ENCODE data around the gene OGDH.
"Not testable (repeated sequence)": the region's sequence is repeated elsewhere in the genome, so short reads cannot be mapped to it uniquely, and the experiment has no call there.

OGDH gene

DNA sequence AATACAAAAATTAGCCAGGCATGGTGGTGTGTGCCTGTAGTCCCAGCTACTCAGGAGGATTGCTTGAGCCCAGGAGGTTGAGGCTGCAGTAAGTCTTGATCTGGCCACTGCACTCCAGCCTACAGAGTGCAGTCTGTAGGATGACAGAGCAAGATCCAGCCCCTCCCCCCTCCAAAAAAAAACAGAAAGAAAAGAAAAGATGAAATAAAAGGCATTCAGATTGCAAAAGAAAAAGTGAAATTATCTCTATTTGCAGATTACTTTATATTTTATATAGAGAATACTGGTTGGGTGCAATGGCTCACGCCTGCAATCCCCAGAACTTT is 121.5 kb downstream of the OGDH start:
- Mint-ChIP-seq H3K4me3 (no peak overlapping the region), H3K4me1 (ENCODE audit: low read depth) (peaks cover 8% of the 10 kb centered on the region), H3K9me3 (no peaks in the 10 kb centered on the region), H3K27ac (no peak overlapping the region), H3K36me3 (ENCODE audit: low read depth) (no peaks in the 10 kb centered on the region), H3K27me3 (no peaks in the 10 kb centered on the region)

DNA sequence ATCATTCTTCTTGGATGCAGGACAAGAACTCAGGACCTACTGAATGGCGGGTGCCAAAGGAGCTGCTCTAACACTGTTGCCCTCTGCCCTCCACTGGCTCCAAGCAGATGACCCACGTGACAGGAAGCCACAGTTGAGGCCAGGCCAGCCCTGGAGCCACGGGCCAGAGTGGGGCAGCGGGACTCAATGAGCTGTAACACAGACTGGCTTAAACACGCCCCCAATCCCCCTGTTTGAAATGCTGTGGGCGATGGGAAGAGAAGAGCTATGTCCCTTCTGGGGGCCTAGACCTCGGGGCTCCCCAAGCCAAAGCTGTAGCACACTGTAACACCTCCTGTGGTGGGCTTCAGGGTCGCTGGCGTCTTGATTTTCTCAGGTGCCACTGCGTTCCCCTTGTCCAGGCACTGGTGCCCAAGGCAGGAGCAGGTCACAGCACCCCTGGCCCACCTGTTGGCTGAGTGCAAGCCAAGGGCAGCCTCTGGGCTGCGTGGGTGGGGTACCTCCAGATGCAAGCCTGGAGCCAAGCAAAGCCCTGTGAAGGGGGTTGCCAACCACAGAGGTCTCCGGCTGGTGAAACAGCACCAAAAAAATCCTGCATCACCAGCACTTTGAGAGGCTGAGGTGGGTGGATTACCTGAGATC is 123.6 kb downstream of the OGDH start:
- Mint-ChIP-seq H3K27me3 (no peaks in the 10 kb centered on the region), H3K27ac (no peak overlapping the region), H3K9me3 (no peaks in the 10 kb centered on the region), H3K36me3 (ENCODE audit: low read depth) (no peaks in the 10 kb centered on the region), H3K4me3 (no peak overlapping the region), H3K4me1 (ENCODE audit: low read depth) (peaks cover 19% of the 10 kb centered on the region)

GRCh38 chr7:44732971-44733370 is 126.5 kb downstream of the OGDH start:
- H3K9me3 Mint-ChIP-seq; H3K27me3 Mint-ChIP-seq; H3K4me3 Mint-ChIP-seq; H3K36me3 Mint-ChIP-seq (ENCODE audit: low read depth); H3K27ac Mint-ChIP-seq: not testable (repeated sequence)
- peaks cover 34% of the 10 kb centered on the region for H3K4me1 Mint-ChIP-seq (ENCODE audit: low read depth)

DNA sequence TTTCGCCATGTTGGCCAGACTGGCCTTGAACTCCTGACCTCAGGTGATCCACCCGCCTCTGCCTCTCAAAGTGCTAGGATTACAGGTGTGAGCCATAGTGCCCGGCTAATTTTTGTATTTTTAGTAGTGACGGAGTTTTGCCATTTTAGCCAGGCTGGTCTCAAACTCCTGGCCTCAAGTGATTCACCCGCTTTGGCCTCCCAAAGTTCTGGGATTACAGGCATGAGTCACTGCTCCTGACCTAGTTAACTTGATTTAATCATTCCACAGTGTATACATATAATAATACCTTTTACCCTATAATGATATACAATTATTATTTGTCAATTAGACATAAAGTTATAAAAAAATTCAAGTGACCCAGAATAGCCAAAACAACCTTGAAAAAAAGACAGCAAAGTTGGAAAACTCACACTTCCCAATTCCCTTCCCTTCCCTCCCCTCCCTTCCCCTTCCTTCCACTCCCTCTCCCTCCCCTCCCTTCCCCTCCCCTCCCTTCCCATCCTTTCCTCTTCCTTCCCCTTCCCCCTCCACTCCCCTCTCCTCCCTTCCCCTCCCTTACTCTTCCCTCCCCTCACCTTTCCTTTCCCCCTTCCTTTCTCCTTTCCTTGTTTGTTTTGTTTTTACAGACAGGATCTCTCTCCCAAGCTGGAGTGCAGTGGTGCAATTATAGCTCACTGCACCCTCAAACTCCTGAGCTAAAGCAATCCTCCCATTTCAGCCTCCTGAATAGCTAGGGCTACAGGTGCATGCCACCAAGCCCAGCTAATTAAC is 127.5 kb downstream of the OGDH start:
- Mint-ChIP-seq H3K27me3 (no peaks in the 10 kb centered on the region), H3K4me3 (no peak overlapping the region), H3K36me3 (ENCODE audit: low read depth) (no peaks in the 10 kb centered on the region), H3K27ac (no peak overlapping the region), H3K4me1 (ENCODE audit: low read depth) (peaks cover 34% of the 10 kb centered on the region), H3K9me3 (peaks cover 4% of the 10 kb centered on the region)

GRCh38 chr7:44735403-44736165 is 129.2 kb downstream of the OGDH start:
- H3K27ac Mint-ChIP-seq = peak overlapping the region; percentile 88
- peaks cover 30% of the 10 kb centered on the region for H3K4me1 Mint-ChIP-seq (ENCODE audit: low read depth)
- H3K4me3 Mint-ChIP-seq = peak overlapping the region; percentile 17
- H3K9me3 Mint-ChIP-seq = peaks cover 4% of the 10 kb centered on the region
- no peaks in the 10 kb centered on the region for H3K27me3 Mint-ChIP-seq
- H3K36me3 Mint-ChIP-seq (ENCODE audit: low read depth) = no peaks in the 10 kb centered on the region

- Mint-ChIP-seq H3K4me1 (ENCODE audit: low read depth) (peaks cover 30% of the 10 kb centered on the region), H3K4me3 (no peak overlapping the region), H3K27ac (peak overlapping the region; percentile 31), H3K36me3 (ENCODE audit: low read depth) (no peaks in the 10 kb centered on the region), H3K9me3 (peaks cover 4% of the 10 kb centered on the region), H3K27me3 (no peaks in the 10 kb centered on the region)
Measured at GRCh38 chr7:44736896-44737295, 130.5 kb downstream of the OGDH start.

DNA sequence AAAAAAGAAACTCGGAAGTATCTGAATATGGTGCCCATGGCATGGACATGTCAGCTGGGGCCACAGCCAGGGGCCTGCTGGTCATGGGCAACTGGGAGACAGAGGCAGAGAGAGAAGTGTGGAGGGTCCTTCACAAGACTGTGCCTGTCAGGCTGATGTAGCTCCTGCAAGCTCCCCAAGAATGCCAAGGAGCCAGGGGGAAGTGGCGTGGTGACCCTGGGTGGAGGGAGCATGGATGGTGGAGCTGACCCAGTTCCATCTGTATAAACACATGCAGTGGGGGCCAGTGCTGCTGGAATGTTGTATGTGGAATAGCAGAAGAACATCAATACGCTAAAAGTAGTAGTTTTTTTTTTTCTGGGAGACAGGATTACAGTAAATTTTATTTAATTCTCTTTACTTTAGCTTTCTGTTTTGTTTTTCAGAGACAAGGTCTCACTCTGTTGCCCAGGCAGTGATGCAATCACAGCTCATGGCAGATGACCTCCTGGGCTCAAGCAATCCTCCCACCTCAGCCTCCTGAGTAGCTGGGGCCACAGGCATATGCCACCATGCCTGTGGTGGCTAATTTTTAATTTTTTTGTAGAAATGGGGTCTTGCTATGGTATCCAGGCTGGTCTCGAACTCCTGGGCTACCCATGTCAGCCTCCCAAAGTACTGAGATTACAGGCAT is 131.8 kb downstream of the OGDH start:
- Mint-ChIP-seq H3K27ac (no peak overlapping the region), H3K36me3 (ENCODE audit: low read depth) (no peaks in the 10 kb centered on the region), H3K9me3 (peaks cover 4% of the 10 kb centered on the region), H3K4me1 (ENCODE audit: low read depth) (peaks cover 26% of the 10 kb centered on the region), H3K27me3 (no peaks in the 10 kb centered on the region), H3K4me3 (no peak overlapping the region)

GRCh38 chr7:44738876-44739665 is 132.6 kb downstream of the OGDH start:
- no peak overlapping the region for H3K4me3 Mint-ChIP-seq
- H3K27me3 Mint-ChIP-seq = no peaks in the 10 kb centered on the region
- no peak overlapping the region for H3K27ac Mint-ChIP-seq
- H3K36me3 Mint-ChIP-seq (ENCODE audit: low read depth) = no peaks in the 10 kb centered on the region
- H3K4me1 Mint-ChIP-seq (ENCODE audit: low read depth) = peaks cover 28% of the 10 kb centered on the region
- peaks cover 4% of the 10 kb centered on the region for H3K9me3 Mint-ChIP-seq

DNA sequence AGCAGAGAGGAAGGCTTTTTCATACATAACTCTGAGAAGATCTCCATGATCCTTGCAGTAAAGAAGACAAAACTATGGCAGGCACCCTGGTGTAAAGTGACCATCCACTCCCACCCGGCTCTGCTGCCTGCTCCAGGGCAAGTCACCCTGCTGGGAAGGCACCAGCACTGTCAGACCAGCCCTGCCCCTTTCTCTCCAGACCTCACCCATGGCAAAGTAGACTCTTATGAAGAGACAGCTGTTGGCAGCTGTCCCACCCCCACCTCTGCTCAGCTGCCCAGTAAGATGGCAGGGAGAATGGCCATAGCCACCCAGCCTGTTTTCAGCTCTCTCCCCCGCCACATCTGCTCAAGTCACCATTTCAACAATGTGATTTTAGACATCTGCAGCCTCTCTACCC is 133.6 kb downstream of the OGDH start:
- H3K27me3 Mint-ChIP-seq = no peaks in the 10 kb centered on the region
- H3K4me3 Mint-ChIP-seq = no peak overlapping the region
- H3K9me3 Mint-ChIP-seq = peaks cover 4% of the 10 kb centered on the region
- peaks cover 19% of the 10 kb centered on the region for H3K4me1 Mint-ChIP-seq (ENCODE audit: low read depth)
- H3K27ac Mint-ChIP-seq = peak overlapping the region; percentile 2
- H3K36me3 Mint-ChIP-seq (ENCODE audit: low read depth) = no peaks in the 10 kb centered on the region

- Mint-ChIP-seq H3K36me3 (ENCODE audit: low read depth) (no peaks in the 10 kb centered on the region), H3K4me1 (ENCODE audit: low read depth) (peaks cover 12% of the 10 kb centered on the region), H3K27ac (no peak overlapping the region), H3K9me3 (no peaks in the 10 kb centered on the region), H3K27me3 (no peaks in the 10 kb centered on the region), H3K4me3 (no peak overlapping the region)
Measured at GRCh38 chr7:44743750-44744149, 137.3 kb downstream of the OGDH start.

- Mint-ChIP-seq H3K36me3 (ENCODE audit: low read depth) (peaks cover 26% of the 10 kb centered on the region), H3K27ac (peak within 1 kb of the TSS; percentile 93), H3K27me3 (no peaks in the 10 kb centered on the region), H3K9me3 (no peaks in the 10 kb centered on the region), H3K4me3 (peak within 1 kb of the TSS; percentile 91), H3K4me1 (ENCODE audit: low read depth) (peaks cover 48% of the 10 kb centered on the region)
Measured at GRCh38 chr7:44748045-44748947, 141.9 kb downstream of the OGDH start, which contains the start of gene ZMIZ2. TSS of gene ZMIZ2 (plus strand) at chr7:44748847. CDS start at chr7:44756250, 7,403 bp downstream.

DNA sequence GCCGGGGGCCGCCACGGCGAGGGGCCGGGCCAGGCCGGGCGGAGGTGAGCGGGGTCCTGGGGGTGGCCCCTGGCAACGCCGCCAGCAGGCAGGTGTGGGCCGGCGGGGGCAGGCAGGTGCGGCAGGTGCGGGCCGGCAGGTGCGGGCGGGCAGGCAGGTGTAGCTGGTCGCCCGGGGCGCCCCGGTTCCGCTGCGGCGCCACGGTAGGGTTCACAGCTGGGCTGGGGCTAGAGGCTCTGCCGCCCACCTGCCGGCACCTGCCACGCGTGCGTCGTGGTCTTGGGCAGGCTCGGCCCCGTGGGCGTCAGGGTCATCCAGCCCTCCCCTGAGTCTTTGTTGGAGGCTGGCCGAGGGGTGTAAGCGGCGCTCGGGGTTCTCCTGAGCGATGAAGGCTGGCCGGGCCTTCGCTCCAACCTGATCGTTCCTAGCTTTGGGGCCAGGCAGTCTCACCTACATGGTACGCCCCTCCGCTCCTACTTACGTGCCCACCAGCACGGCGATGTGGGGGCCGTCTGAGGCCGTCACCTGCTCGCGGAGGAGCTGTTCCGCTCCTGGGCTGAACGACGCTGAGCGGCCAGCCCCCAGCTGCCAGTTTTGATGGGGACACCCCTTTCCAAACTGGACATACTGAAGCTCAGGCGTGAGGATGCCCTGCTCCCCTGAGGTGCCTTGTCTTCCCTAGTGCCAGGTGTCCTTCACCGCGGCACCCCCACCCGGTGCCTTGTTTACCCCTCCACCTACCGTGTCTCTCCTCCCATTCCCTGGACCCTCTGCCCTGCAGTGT is 142.7 kb downstream of the OGDH start:
- peaks cover 51% of the 10 kb centered on the region for H3K4me1 Mint-ChIP-seq (ENCODE audit: low read depth)
- H3K27ac Mint-ChIP-seq = peak overlapping the region; percentile 93
- peak overlapping the region; percentile 91 for H3K4me3 Mint-ChIP-seq
- peaks cover 26% of the 10 kb centered on the region for H3K36me3 Mint-ChIP-seq (ENCODE audit: low read depth)
- H3K9me3 Mint-ChIP-seq = no peaks in the 10 kb centered on the region
- no peaks in the 10 kb centered on the region for H3K27me3 Mint-ChIP-seq

GRCh38 chr7:44749992-44750391 is 143.6 kb downstream of the OGDH start:
- peaks cover 26% of the 10 kb centered on the region for H3K36me3 Mint-ChIP-seq (ENCODE audit: low read depth)
- no peaks in the 10 kb centered on the region for H3K27me3 Mint-ChIP-seq
- no peaks in the 10 kb centered on the region for H3K9me3 Mint-ChIP-seq
- peaks cover 59% of the 10 kb centered on the region for H3K4me1 Mint-ChIP-seq (ENCODE audit: low read depth)
- H3K27ac Mint-ChIP-seq = peak overlapping the region; percentile 93
- H3K4me3 Mint-ChIP-seq = peak overlapping the region; percentile 91

Measured in stimulated activated naive CD8-positive, alpha-beta T cell treated with anti-CD3 and anti-CD28 coated beads, Interleukin-15, Interleukin-2, amounts not matched to agents 100 ng/mL and 50 ng/mL, for 24 hours (primary cell).